ENCODE results near the gene SEZ6.

Gene SEZ6

GRCh38 chr17:28910534-28910933 lies 95.3 kb downstream of the SEZ6 start:
- no peaks in the 10 kb centered on the region for H3K4me1 ChIP-seq (ENCODE audit: low read length)
- H3K27ac ChIP-seq (ENCODE audit: low read length): no peak overlapping the region
- peaks cover under 1% of the 10 kb centered on the region; the same call in 1 of the 2 replicates for H4K20me1 ChIP-seq (ENCODE audit: insufficient read depth, low read length)
- no peak overlapping the region for H3K4me2 ChIP-seq (ENCODE audit: low read length)
- TF ChIP-seq CTCF (IDR thresholded peaks at IDR 0.05; ENCODE audit: low read depth, low read length): no peak
- no peak for TF ChIP-seq EZH2phosphoT487 (IDR thresholded peaks at IDR 0.05; ENCODE audit: low read depth)
- H2AFZ ChIP-seq (ENCODE audit: low read depth, low read length): no peak overlapping the region
- no peaks in the 10 kb centered on the region for H3K9me3 ChIP-seq (ENCODE audit: insufficient read depth, low read length)
- H3K79me2 ChIP-seq (ENCODE audit: low read length): 0 out of 2 replicates have a peak, but pooled peaks cover 6% of the 10 kb centered on the region
- no peaks in the 10 kb centered on the region for H3K27me3 ChIP-seq (ENCODE audit: low read depth, low read length)
- H3K9ac ChIP-seq (ENCODE audit: low read length): no peak overlapping the region
- H3K4me3 ChIP-seq (ENCODE audit: low read length): no peak overlapping the region
- H3K36me3 ChIP-seq (replicated peaks; ENCODE audit: low read depth, low read length): peaks cover 90% of the 10 kb centered on the region

- Histone ChIP-seq H3K9me3 (ENCODE audit: insufficient read depth, low read length) (no peaks in the 10 kb centered on the region), H3K79me2 (ENCODE audit: low read length) (0 out of 2 replicates have a peak, but pooled peaks cover 5% of the 10 kb centered on the region), H3K4me3 (ENCODE audit: low read length) (no peak overlapping the region), H3K27me3 (ENCODE audit: low read depth, low read length) (no peaks in the 10 kb centered on the region), H3K27ac (ENCODE audit: low read length) (no peak overlapping the region), H3K4me2 (ENCODE audit: low read length) (no peak overlapping the region), H2AFZ (ENCODE audit: low read depth, low read length) (no peak overlapping the region), H3K4me1 (ENCODE audit: low read length) (peaks cover 5% of the 10 kb centered on the region; the same call in 1 of the 2 replicates), H3K9ac (ENCODE audit: low read length) (no peak overlapping the region), H3K36me3 (replicated peaks; ENCODE audit: low read depth, low read length) (peaks cover 79% of the 10 kb centered on the region), H4K20me1 (ENCODE audit: insufficient read depth, low read length) (no peaks in the 10 kb centered on the region; the same call in 1 of the 2 replicates)
- TF ChIP-seq CTCF (IDR thresholded peaks at IDR 0.05; ENCODE audit: low read depth, low read length): no peak
- no peak for TF ChIP-seq EZH2phosphoT487 (IDR thresholded peaks at IDR 0.05; ENCODE audit: low read depth)
Measured at GRCh38 chr17:28908640-28909167, 97.1 kb downstream of the SEZ6 start.

DNA sequence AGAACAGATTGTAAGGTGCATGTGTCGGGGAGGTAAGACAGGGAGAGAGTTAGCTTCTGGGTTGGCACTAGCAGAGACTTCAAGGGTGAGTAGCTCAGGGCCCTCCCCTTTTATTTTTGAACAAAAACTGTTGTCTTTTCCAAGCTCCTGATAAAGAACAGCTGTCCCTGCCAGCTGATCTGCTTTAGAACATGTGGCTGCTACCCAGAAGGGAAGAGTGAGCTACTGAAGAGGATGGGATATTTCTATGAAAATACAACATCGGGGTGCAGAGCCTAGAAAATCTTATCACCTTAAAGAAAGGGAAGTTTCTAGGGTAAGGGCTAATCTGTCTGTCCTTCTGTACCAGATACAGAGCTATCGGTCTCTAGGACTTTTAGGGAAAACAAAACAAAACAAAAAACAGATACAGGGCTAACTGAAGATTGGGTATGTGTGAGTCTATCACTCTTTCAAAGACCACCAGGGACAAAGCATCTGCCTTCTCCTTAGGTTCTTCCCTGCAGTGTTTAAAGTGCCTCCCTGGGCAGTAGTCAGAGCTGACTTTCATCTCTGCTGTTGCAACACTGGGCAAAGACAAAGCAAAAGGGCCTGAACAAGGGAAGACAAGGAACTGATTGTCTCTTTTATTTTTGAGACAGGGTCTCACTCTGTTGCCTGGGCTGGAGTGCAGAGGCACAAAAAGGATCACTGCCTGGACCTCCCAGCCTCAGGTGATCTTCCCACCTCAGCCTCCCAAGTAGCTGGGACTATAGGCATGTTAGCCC lies 97.9 kb downstream of the SEZ6 start:
- H3K4me3 ChIP-seq (ENCODE audit: low read length): no peak overlapping the region
- no peak for TF ChIP-seq EZH2phosphoT487 (IDR thresholded peaks at IDR 0.05; ENCODE audit: low read depth)
- TF ChIP-seq CTCF (IDR thresholded peaks at IDR 0.05; ENCODE audit: low read depth, low read length): no peak
- peaks cover 70% of the 10 kb centered on the region for H3K36me3 ChIP-seq (replicated peaks; ENCODE audit: low read depth, low read length)
- H3K9me3 ChIP-seq (ENCODE audit: insufficient read depth, low read length): no peaks in the 10 kb centered on the region
- no peak overlapping the region for H3K9ac ChIP-seq (ENCODE audit: low read length)
- H2AFZ ChIP-seq (ENCODE audit: low read depth, low read length): no peak overlapping the region
- peaks cover 9% of the 10 kb centered on the region for H3K4me1 ChIP-seq (ENCODE audit: low read length)
- H3K27ac ChIP-seq (ENCODE audit: low read length): no peak overlapping the region
- 0 out of 2 replicates have a peak, but pooled peaks cover 2% of the 10 kb centered on the region for H3K79me2 ChIP-seq (ENCODE audit: low read length)
- H4K20me1 ChIP-seq (ENCODE audit: insufficient read depth, low read length): no peaks in the 10 kb centered on the region; the same call in 1 of the 2 replicates
- no peaks in the 10 kb centered on the region for H3K27me3 ChIP-seq (ENCODE audit: low read depth, low read length)
- H3K4me2 ChIP-seq (ENCODE audit: low read length): no peak overlapping the region

GRCh38 chr17:28906706-28907438 lies 99.0 kb downstream of the SEZ6 start:
- Histone ChIP-seq H2AFZ (ENCODE audit: low read depth, low read length) (no peak overlapping the region), H3K4me1 (ENCODE audit: low read length) (peaks cover 9% of the 10 kb centered on the region)
- TF ChIP-seq CTCF (IDR thresholded peaks at IDR 0.05; ENCODE audit: low read depth, low read length): no peak

More at GRCh38 chr17:28906706-28907438, 99.0 kb downstream of the SEZ6 start:
- Histone ChIP-seq H4K20me1 (ENCODE audit: insufficient read depth, low read length) (no peaks in the 10 kb centered on the region), H3K9ac (ENCODE audit: low read length) (no peak overlapping the region), H3K4me3 (ENCODE audit: low read length) (no peak overlapping the region), H3K27ac (ENCODE audit: low read length) (no peak overlapping the region), H3K36me3 (replicated peaks; ENCODE audit: low read depth, low read length) (peaks cover 60% of the 10 kb centered on the region), H3K27me3 (ENCODE audit: low read depth, low read length) (no peaks in the 10 kb centered on the region), H3K9me3 (ENCODE audit: insufficient read depth, low read length) (no peaks in the 10 kb centered on the region), H3K79me2 (ENCODE audit: low read length) (peaks cover 8% of the 10 kb centered on the region), H3K4me2 (ENCODE audit: low read length) (no peak overlapping the region)

Measured in OCI-LY3 (cell line).